Fibroblast of mammary gland (primary cell): ENCODE measurements around the gene KLHL5.

Experiments used
- DNase-seq: peaks from one replicate; pipeline ENCODE4 v3.0.0-alpha.2; 2010; ENCODE audit warnings: low read depth
- H3K4me3 ChIP-seq: 2 replicates; pipeline ENCODE4 v1.5.1; 2011; ENCODE audit warnings: low read depth, mild to moderate bottlenecking, low read length, moderate library complexity; ENCODE audit not compliant: control insufficient read depth
- TF ChIP-seq, protein P1 (sequence below): conservative IDR thresholded peaks from 2 replicates; pipeline ENCODE4 v1.5.1; 2011; ENCODE audit warnings: low read depth, low read length, inconsistent platforms; ENCODE audit not compliant: control insufficient read depth, insufficient read depth

The KLHL5 gene

DNA sequence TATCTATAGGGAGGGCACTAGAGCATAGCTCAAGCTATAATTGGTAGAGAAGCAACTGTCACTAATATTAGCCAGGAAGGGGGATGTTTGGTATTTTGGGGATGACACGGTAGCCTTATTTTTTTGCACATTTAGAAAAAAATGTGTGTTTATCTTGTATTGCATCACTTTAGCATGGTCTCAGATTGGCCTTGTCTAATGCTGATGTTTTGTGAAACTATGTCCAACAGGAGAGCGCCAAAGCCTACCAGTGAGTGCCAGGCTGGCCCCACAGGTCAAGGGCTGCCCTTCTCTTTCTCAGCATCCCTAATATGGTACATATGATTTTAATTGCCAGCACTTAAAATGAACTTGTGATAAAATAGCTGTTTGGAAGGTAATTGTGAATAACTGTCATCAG, 95.5 kb downstream of the KLHL5 start:
- DNase-seq, result no peak

DNA sequence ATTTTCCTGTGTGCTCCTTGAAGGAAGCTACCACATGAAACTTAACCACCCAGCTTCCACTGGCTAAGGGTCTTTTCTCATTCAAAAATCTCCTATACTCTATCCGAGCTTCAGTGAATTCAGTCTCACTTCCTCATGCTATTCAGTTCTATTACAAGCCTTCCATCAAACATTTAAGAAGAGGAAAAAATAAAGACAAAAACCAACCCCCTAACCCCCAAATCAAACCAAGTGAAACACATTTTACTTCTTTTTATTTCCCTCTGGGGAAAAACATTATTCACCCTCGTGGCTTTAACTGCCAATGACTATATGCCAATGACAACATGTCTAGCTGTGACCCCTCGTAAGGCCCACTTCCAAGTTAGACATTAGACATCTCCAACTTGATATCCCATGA, 104.1 kb downstream of the KLHL5 start:
- no peak for DNase-seq
- TF ChIP-seq, protein P1, sequence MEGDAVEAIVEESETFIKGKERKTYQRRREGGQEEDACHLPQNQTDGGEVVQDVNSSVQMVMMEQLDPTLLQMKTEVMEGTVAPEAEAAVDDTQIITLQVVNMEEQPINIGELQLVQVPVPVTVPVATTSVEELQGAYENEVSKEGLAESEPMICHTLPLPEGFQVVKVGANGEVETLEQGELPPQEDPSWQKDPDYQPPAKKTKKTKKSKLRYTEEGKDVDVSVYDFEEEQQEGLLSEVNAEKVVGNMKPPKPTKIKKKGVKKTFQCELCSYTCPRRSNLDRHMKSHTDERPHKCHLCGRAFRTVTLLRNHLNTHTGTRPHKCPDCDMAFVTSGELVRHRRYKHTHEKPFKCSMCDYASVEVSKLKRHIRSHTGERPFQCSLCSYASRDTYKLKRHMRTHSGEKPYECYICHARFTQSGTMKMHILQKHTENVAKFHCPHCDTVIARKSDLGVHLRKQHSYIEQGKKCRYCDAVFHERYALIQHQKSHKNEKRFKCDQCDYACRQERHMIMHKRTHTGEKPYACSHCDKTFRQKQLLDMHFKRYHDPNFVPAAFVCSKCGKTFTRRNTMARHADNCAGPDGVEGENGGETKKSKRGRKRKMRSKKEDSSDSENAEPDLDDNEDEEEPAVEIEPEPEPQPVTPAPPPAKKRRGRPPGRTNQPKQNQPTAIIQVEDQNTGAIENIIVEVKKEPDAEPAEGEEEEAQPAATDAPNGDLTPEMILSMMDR, result no peak
- H3K4me3 ChIP-seq, result no peak overlapping the region

More for the DNA sequence above, 95.5 kb downstream of the KLHL5 start:
- TF ChIP-seq, protein P1, result no peak
- no peak overlapping the region for H3K4me3 ChIP-seq

DNA sequence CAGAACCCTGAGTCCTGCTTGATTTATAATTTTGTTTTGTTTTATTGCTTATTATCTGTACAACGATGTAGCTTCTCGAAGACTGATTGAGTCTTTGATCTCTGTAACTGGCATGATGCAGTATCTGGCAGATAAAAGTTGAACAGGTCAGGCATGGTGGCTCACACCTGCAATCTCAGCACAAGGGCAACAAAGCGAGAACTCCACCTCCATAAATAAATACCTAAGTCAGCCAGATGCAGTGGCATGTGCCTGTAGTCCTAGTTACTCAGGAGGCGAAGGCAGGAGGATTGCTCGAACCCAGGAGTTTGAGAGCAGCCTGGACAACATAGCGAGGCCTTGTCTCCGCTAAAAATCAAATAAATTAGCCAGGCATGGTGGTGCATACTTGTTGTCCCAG, 104.6 kb downstream of the KLHL5 start:
- H3K4me3 ChIP-seq, result no peak overlapping the region
- TF ChIP-seq, protein P1, result no peak
- DNase-seq, result no peak

DNA sequence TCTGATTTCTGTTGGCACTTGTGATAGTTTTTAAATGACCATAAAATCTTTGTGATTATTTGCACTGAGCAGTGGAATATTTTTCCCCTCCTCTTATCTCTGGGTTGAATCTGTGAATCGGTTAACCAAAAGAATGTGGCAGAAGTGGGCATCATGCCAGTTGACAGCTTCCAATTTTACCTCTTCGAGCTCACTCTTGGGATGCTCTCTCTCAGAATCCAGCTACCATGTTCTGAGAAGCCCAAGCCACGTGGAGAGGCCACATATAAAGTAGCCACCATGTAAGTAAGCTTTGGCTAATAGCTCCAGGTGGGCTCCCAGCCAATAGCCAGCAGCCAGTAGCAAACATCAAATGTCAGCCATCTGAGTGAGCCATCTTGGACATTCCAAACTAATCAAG, 107.4 kb downstream of the KLHL5 start:
- no peak overlapping the region for H3K4me3 ChIP-seq
- TF ChIP-seq, protein P1, result no peak
- no peak for DNase-seq

DNA sequence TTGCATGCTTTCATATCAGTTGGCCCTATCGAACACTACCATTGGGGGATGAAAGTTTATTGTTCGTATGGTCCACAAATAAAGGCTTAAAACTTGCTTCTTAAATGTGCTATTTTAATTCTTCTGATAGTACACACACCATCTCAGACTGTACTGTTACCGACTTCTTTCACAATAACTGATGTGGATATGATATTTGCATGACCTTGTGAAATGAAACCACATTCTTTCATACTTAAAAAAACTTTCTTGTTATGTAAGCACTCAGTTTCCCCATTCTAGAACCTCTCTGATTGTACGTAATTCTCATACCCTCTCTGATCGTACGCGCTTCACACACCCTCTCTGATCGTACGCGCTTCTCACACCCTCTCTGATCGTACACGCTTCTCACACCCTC, 108.3 kb downstream of the KLHL5 start:
- TF ChIP-seq, protein P1, result no peak

More for the DNA sequence above, 108.3 kb downstream of the KLHL5 start:
- DNase-seq, result no peak
- no peak overlapping the region for H3K4me3 ChIP-seq
